Measurements from ENCODE around the gene AQP3.
"Not testable (repeated sequence)": the region's sequence is repeated elsewhere in the genome, so short reads cannot be mapped to it uniquely, and the experiment has no call there.

The AQP3 gene

GRCh38 chr9:33455945-33456344, 8.6 kb upstream of the AQP3 start:
- H3K4me1 ChIP-seq (ENCODE audit: low read depth, poor library complexity, severe bottlenecking) = peaks cover 43% of the 10 kb centered on the region
- H3K9ac ChIP-seq = no peak overlapping the region
- H4K20me1 ChIP-seq (ENCODE audit: insufficient read depth) = no peaks in the 10 kb centered on the region
- H3K27ac ChIP-seq = no peak overlapping the region
- H3K27me3 ChIP-seq (ENCODE audit: insufficient read depth, low read depth) = no peaks in the 10 kb centered on the region
- no peak overlapping the region for H2AFZ ChIP-seq (ENCODE audit: low read depth)
- TF ChIP-seq CTCF (conservative IDR thresholded peaks at IDR 0.05; ENCODE audit: low read depth, low read length) = no peak
- no peaks in the 10 kb centered on the region for H3K79me2 ChIP-seq (ENCODE audit: insufficient read depth, low read depth)
- H3K36me3 ChIP-seq (ENCODE audit: insufficient read depth) = no peaks in the 10 kb centered on the region
- H3K4me2 ChIP-seq = peak overlapping the region; percentile 34
- no peak overlapping the region for H3K4me3 ChIP-seq (IDR thresholded peaks at IDR 0.05; ENCODE audit: insufficient read depth, low read depth, low read length)

GRCh38 chr9:33455456-33455855, 8.1 kb upstream of the AQP3 start:
- H4K20me1 ChIP-seq (ENCODE audit: insufficient read depth); H2AFZ ChIP-seq (ENCODE audit: low read depth); H3K27ac ChIP-seq; H3K79me2 ChIP-seq (ENCODE audit: insufficient read depth, low read depth); H3K27me3 ChIP-seq (ENCODE audit: insufficient read depth, low read depth); H3K36me3 ChIP-seq (ENCODE audit: insufficient read depth); H3K9ac ChIP-seq; H3K4me3 ChIP-seq (IDR thresholded peaks at IDR 0.05; ENCODE audit: insufficient read depth, low read depth, low read length): not testable (repeated sequence)
- H3K4me1 ChIP-seq (ENCODE audit: low read depth, poor library complexity, severe bottlenecking) = peaks cover 43% of the 10 kb centered on the region
- peak overlapping the region; percentile 34 for H3K4me2 ChIP-seq

- not testable (repeated sequence) for H3K79me2 ChIP-seq (ENCODE audit: insufficient read depth, low read depth); H3K4me3 ChIP-seq (IDR thresholded peaks at IDR 0.05; ENCODE audit: insufficient read depth, low read depth, low read length); H4K20me1 ChIP-seq (ENCODE audit: insufficient read depth); H3K9ac ChIP-seq; H3K27me3 ChIP-seq (ENCODE audit: insufficient read depth, low read depth); H3K36me3 ChIP-seq (ENCODE audit: insufficient read depth)
- peak overlapping the region; percentile 57 for H3K27ac ChIP-seq
- H2AFZ ChIP-seq (ENCODE audit: low read depth) = 0 out of 2 replicates have a peak overlapping the region, but pooled peaks have one; percentile 16
- H3K4me2 ChIP-seq = peak overlapping the region; percentile 60; the same call in 1 of the 2 replicates
- H3K4me1 ChIP-seq (ENCODE audit: low read depth, poor library complexity, severe bottlenecking) = peaks cover 43% of the 10 kb centered on the region
Measured at GRCh38 chr9:33454661-33455026, 7.3 kb upstream of the AQP3 start.

- H4K20me1 ChIP-seq (ENCODE audit: insufficient read depth) = no peaks in the 10 kb centered on the region
Measured at GRCh38 chr9:33453999-33454660, 6.7 kb upstream of the AQP3 start.

GRCh38 chr9:33453286-33453860, 6.0 kb upstream of the AQP3 start:
- Histone ChIP-seq H3K79me2 (ENCODE audit: insufficient read depth, low read depth) (no peaks in the 10 kb centered on the region), H3K4me3 (IDR thresholded peaks at IDR 0.05; ENCODE audit: insufficient read depth, low read depth, low read length) (no peak overlapping the region), H3K27me3 (ENCODE audit: insufficient read depth, low read depth) (no peaks in the 10 kb centered on the region), H3K9ac (no peak overlapping the region), H3K36me3 (ENCODE audit: insufficient read depth) (no peaks in the 10 kb centered on the region), H3K4me2 (peak overlapping the region; percentile 60; the same call in 1 of the 2 replicates), H3K27ac (peak overlapping the region; percentile 57; the same call in 1 of the 2 replicates), H3K4me1 (ENCODE audit: low read depth, poor library complexity, severe bottlenecking) (peaks cover 47% of the 10 kb centered on the region), H4K20me1 (ENCODE audit: insufficient read depth) (no peaks in the 10 kb centered on the region), H2AFZ (ENCODE audit: low read depth) (peak overlapping the region; percentile 15; the same call in 1 of the 2 replicates)
- TF ChIP-seq CTCF (conservative IDR thresholded peaks at IDR 0.05; ENCODE audit: low read depth, low read length) = no peak

More at GRCh38 chr9:33453999-33454660, 6.7 kb upstream of the AQP3 start:
- H3K79me2 ChIP-seq (ENCODE audit: insufficient read depth, low read depth) = no peaks in the 10 kb centered on the region
- H3K27me3 ChIP-seq (ENCODE audit: insufficient read depth, low read depth) = no peaks in the 10 kb centered on the region
- no peaks in the 10 kb centered on the region for H3K36me3 ChIP-seq (ENCODE audit: insufficient read depth)
- no peak overlapping the region for H3K4me3 ChIP-seq (IDR thresholded peaks at IDR 0.05; ENCODE audit: insufficient read depth, low read depth, low read length)
- H2AFZ ChIP-seq (ENCODE audit: low read depth) = 0 out of 2 replicates have a peak overlapping the region, but pooled peaks have one; percentile 16
- H3K4me2 ChIP-seq = peak overlapping the region; percentile 60; the same call in 1 of the 2 replicates
- H3K4me1 ChIP-seq (ENCODE audit: low read depth, poor library complexity, severe bottlenecking) = peaks cover 43% of the 10 kb centered on the region
- H3K9ac ChIP-seq = no peak overlapping the region
- H3K27ac ChIP-seq = peak overlapping the region; percentile 57
- no peak for TF ChIP-seq CTCF (conservative IDR thresholded peaks at IDR 0.05; ENCODE audit: low read depth, low read length)
